DMS79 treated with DMSO at 0.1 percent for 48 hours (cell line): Measurements from ENCODE around the gene VIP.

ENCODE experiments used
- DNase-seq: peaks from one replicate; lab custom pipeline; 2025; lab: John Stamatoyannopoulos, UW

VIP gene

GRCh38 chr6:152783217-152783878 is 32.8 kb downstream of the VIP start:
- no peak for DNase-seq

- no peak for DNase-seq
Observed at GRCh38 chr6:152794696-152795095, 44.1 kb downstream of the VIP start.

GRCh38 chr6:152804150-152804549 is 53.6 kb downstream of the VIP start:
- no peak for DNase-seq
